ENCODE data around the gene TICAM2. TPM values are rescaled to one million over a fixed set of nuclear protein-coding genes. Genes with fewer than 3 reads are reported as not detected.

The TICAM2 gene
- total and polyA plus RNA-seq, 4 donors, result 1.5 to 5.8 (median 2.5) TPM

- Histone ChIP-seq H3K36me3 (ENCODE audit: control insufficient read depth in 4 of 4, insufficient read depth in 4 of 4, low read length in 4 of 4) (no peaks in the 10 kb centered on the region), H3K4me3 (no peak overlapping the region), H3K4me1 (ENCODE audit: control insufficient read depth in 5 of 5, insufficient read depth in 5 of 5, low read length in 5 of 5) (peaks cover 0 to 3% (median 0%) of the 10 kb centered on the region in 5 donors), H3K27me3 (ENCODE audit: control insufficient read depth in 3 of 3, insufficient read depth in 3 of 3, low read length in 2 of 3) (no peaks in the 10 kb centered on the region), H3K9ac (ENCODE audit: insufficient read depth in 1 of 2, low read length in 2 of 2) (no peak overlapping the region), H3K27ac (ENCODE audit: low read depth in 1 of 2, low read length in 1 of 2) (no peak overlapping the region), H3K9me3 (ENCODE audit: control insufficient read depth in 4 of 4, insufficient read depth in 3 of 4, low read length in 3 of 4) (peaks cover 0 to 4% (median 3%) of the 10 kb centered on the region in 4 donors)
- TF ChIP-seq, protein P1, sequence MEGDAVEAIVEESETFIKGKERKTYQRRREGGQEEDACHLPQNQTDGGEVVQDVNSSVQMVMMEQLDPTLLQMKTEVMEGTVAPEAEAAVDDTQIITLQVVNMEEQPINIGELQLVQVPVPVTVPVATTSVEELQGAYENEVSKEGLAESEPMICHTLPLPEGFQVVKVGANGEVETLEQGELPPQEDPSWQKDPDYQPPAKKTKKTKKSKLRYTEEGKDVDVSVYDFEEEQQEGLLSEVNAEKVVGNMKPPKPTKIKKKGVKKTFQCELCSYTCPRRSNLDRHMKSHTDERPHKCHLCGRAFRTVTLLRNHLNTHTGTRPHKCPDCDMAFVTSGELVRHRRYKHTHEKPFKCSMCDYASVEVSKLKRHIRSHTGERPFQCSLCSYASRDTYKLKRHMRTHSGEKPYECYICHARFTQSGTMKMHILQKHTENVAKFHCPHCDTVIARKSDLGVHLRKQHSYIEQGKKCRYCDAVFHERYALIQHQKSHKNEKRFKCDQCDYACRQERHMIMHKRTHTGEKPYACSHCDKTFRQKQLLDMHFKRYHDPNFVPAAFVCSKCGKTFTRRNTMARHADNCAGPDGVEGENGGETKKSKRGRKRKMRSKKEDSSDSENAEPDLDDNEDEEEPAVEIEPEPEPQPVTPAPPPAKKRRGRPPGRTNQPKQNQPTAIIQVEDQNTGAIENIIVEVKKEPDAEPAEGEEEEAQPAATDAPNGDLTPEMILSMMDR (IDR thresholded peaks at IDR 0.05; ENCODE audit: control extremely low read depth, extremely low read depth), result no peak
- DNase-seq (no peak), ATAC-seq (ENCODE audit: insufficient read depth, low FRiP score) (no peak)
- 95 to 97% methylated on average over 4 of the region's 4 CpGs for WGBS, 2 donors
Measured at GRCh38 chr5:115548683-115549082, 53.6 kb downstream of the TICAM2 start.

- TF ChIP-seq, protein P1 (IDR thresholded peaks at IDR 0.05; ENCODE audit: control extremely low read depth, extremely low read depth), result no peak
- peaks cover 0 to 29% (median 5%) of the 10 kb centered on the region in 5 donors for H3K4me1 ChIP-seq (ENCODE audit: control insufficient read depth in 5 of 5, insufficient read depth in 5 of 5, low read length in 5 of 5)
- H3K27me3 ChIP-seq (ENCODE audit: control insufficient read depth in 3 of 3, insufficient read depth in 3 of 3, low read length in 2 of 3), result no peaks in the 10 kb centered on the region
- H3K4me3 ChIP-seq, result no peak overlapping the region
- H3K27ac ChIP-seq (ENCODE audit: low read depth in 1 of 2, low read length in 1 of 2), result peak overlapping the region in 1 of 2 donors; percentile 78
- peaks cover 2 to 12% (median 6%) of the 10 kb centered on the region in 4 donors for H3K36me3 ChIP-seq (ENCODE audit: control insufficient read depth in 4 of 4, insufficient read depth in 4 of 4, low read length in 4 of 4)
- WGBS, 2 donors, result 98% methylated on average over 9 of the region's 9 CpGs
- ATAC-seq (ENCODE audit: insufficient read depth, low FRiP score) (no peak), DNase-seq (no peak)
- peaks cover 0 to 4% (median 3%) of the 10 kb centered on the region in 4 donors for H3K9me3 ChIP-seq (ENCODE audit: control insufficient read depth in 4 of 4, insufficient read depth in 3 of 4, low read length in 3 of 4)
- H3K9ac ChIP-seq (ENCODE audit: insufficient read depth in 1 of 2, low read length in 2 of 2), result no peak overlapping the region
Measured at GRCh38 chr5:115545351-115545882, 56.9 kb downstream of the TICAM2 start.

DNA sequence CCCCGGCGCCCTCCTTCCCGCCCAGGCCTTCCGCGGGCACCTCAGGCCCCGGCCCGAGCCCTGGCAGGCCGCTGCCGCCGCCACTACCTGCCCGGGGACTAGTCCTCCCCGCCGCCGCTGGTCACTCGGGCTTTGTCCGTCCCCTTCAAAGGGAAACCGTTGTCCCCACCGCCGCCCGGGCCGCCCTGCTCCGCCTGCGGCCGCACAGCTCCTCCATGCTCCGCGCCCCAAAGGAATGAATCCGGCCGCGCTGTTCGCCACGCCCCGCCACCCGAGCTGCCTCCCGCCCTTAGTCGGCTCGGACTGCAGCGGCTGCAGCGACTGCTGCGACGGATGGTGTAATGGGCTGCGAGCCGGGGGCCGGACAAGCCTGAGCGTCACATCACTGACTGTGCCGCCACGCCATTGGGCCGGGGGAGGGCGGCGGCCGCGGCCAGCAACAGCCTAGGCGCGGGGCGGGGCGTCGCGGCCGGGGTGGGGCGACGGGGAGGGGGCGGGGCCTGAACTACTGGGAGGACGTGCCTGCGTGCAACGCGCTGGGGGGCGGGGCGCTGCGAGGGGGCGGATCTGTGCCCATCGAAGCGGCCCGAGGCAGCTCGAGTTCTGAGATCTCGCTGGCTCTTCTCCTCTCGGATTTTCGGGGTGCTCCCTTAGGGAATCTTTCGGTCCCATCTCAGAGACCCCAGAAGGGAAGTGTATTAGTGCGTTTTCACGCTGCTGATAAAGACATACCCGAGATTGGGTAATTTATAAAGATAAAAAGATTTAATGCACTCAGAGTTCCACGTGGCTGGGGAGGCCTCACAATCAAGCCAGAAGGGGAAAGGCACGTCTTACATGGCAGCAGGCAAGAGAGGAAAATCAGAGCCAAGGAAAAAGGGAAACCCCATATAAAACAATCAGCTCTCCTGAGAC lies 57.6 kb downstream of the TICAM2 start, which contains the start of gene FEM1C:
Gene FEM1C, minus strand, starts transcription at position 340 of the 915 bp plus-strand sequence. CDS start 1,282 bp downstream, outside the sequence.
- H3K4me1 ChIP-seq (ENCODE audit: control insufficient read depth in 5 of 5, insufficient read depth in 5 of 5, low read length in 5 of 5), result peaks cover 0 to 33% (median 7%) of the 10 kb centered on the region in 5 donors
- peak within 1 kb of the TSS; percentile 96 to 98 for H3K27ac ChIP-seq (ENCODE audit: low read depth in 1 of 2, low read length in 1 of 2)
- DNase-seq (peak; percentile 98 to 99 (median 99)), ATAC-seq (ENCODE audit: insufficient read depth, low FRiP score) (peak; percentile 97)
- TF ChIP-seq, protein P1 (IDR thresholded peaks at IDR 0.05; ENCODE audit: control extremely low read depth, extremely low read depth), result no peak
- peak within 1 kb of the TSS; percentile 83 to 95 for H3K9ac ChIP-seq (ENCODE audit: insufficient read depth in 1 of 2, low read length in 2 of 2)
- peaks cover 2 to 12% (median 8%) of the 10 kb centered on the region in 4 donors for H3K36me3 ChIP-seq (ENCODE audit: control insufficient read depth in 4 of 4, insufficient read depth in 4 of 4, low read length in 4 of 4)
- 1 to 2% methylated on average over 74 to 82 of the region's 82 CpGs for WGBS, 2 donors
- H3K9me3 ChIP-seq (ENCODE audit: control insufficient read depth in 4 of 4, insufficient read depth in 3 of 4, low read length in 3 of 4), result peaks cover 0 to 4% (median 3%) of the 10 kb centered on the region in 4 donors
- H3K27me3 ChIP-seq (ENCODE audit: control insufficient read depth in 3 of 3, insufficient read depth in 3 of 3, low read length in 2 of 3), result no peaks in the 10 kb centered on the region
- H3K4me3 ChIP-seq, result peak within 1 kb of the TSS; percentile 73

Data from lung (tissue), 12 donors.